NCI-H748 treated with DMSO at 0.1 percent for 48 hours (cell line): ENCODE measurements around the gene CCT2.

Source experiments
- DNase-seq: peaks from one replicate; lab custom pipeline; 2025; lab: John Stamatoyannopoulos, UW

CCT2 gene

GRCh38 chr12:69642531-69642930 is 57.3 kb downstream of the CCT2 start:
- no peak for DNase-seq

GRCh38 chr12:69644511-69644910 is 59.3 kb downstream of the CCT2 start:
- no peak for DNase-seq

- DNase-seq, result no peak
Observed at GRCh38 chr12:69645031-69645430, 59.8 kb downstream of the CCT2 start.

GRCh38 chr12:69647178-69647577 is 61.9 kb downstream of the CCT2 start:
- no peak for DNase-seq

GRCh38 chr12:69648476-69648875 is 63.2 kb downstream of the CCT2 start:
- DNase-seq, result no peak

GRCh38 chr12:69649529-69649928 is 64.3 kb downstream of the CCT2 start:
- DNase-seq, result no peak
